KOPT-K1 (cell line): ENCODE measurements around the gene DNASE1L1.

Experiments used
- H3K27ac ChIP-seq: fragments of 200-600 bp; sonication (generic); 2 replicates; pipeline ENCODE4 v1.5.1; 2016; ENCODE audit warnings: antibody characterized with exemption, mild to moderate bottlenecking, low read depth, low read length; ENCODE audit not compliant: poor library complexity, severe bottlenecking
- H3K36me3 ChIP-seq: fragments of 200-600 bp; sonication (generic); 2 replicates; pipeline ENCODE4 v1.5.1; 2017; ENCODE audit warnings: antibody characterized with exemption, mild to moderate bottlenecking, low read length, moderate library complexity; ENCODE audit not compliant: insufficient read depth
- H3K9me3 ChIP-seq: fragments of 200-600 bp; sonication (generic); 2 replicates; pipeline ENCODE4 v1.5.1; 2017; ENCODE audit warnings: antibody characterized with exemption, low read length, mild to moderate bottlenecking; ENCODE audit not compliant: insufficient read depth, poor library complexity, severe bottlenecking

Gene DNASE1L1

DNA sequence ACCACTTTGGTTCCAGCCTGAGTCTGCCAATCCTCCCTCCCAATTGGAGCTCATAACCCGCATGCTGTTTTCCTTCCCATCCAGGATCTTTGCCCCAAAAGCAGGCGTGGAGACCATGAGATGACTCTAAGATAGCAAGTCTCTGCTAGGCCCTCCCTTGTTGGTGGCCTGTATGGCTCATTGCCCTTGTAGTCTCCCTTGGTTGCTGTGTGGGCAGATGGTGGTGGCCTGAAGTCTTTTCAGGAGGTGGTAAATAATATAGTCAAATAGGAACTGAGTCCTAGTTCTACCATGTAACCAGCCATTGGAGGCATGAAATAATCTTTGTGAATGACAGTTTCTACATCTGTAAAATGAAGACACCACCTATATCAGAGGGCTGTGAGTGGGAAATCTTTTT lies 20.7 kb upstream of the DNASE1L1 start:
- peak overlapping the region; percentile 58 for H3K27ac ChIP-seq
- H3K36me3 ChIP-seq, result peaks cover 27% of the 10 kb centered on the region; the same call in 1 of the 2 replicates
- no peaks in the 10 kb centered on the region for H3K9me3 ChIP-seq

DNA sequence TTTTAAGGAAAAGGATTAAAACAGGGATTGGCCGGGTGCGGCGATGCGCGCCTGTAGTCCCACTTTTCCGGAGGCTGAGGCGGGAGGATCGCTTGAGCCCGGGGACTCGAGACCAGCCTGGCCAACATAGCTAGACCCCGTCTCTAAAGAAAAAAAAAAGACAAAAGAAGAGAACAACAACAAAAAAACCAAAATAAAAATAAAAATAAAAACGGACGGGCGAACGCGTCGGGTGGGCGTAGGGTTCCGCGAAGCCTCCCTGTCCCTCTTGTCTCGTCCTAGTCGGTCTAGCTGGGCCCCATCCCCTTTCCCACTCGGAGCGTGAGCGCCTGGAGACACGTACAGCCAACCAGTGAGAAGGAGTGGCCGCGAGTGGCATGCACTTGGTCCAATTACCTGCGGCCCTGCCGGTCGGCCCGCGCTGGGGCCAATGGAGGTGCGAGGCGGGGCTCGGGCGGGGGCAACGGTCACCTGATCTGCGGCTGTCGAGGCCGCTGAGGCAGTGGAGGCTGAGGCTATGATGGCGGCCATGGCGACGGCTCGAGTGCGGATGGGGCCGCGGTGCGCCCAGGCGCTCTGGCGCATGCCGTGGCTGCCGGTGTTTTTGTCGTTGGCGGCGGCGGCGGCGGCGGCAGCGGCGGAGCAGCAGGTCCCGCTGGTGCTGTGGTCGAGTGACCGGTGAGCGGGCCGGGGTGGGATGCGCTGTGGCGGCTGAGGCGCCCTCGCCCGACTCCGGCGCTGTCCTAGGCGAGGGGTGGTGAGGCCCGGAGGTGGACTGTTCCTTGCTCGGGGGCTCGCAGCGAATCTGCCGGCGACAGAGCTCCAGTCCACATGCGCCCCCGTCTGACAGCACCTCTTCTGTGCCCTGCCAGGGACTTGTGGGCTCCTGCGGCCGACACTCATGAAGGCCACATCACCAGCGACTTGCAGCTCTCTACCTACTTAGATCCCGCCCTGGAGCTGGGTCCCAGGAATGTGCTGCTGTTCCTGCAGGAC lies 19.4 kb upstream of the DNASE1L1 start, which contains the start of gene ATP6AP1:
TSS of gene ATP6AP1 (plus strand) at position 502 of the 996 bp plus-strand sequence. CDS start at position 518, 16 bp downstream.
- H3K9me3 ChIP-seq, result no peaks in the 10 kb centered on the region
- H3K36me3 ChIP-seq, result peaks cover 17% of the 10 kb centered on the region; the same call in 1 of the 2 replicates
- H3K27ac ChIP-seq, result peak within 1 kb of the TSS; percentile 58

DNA sequence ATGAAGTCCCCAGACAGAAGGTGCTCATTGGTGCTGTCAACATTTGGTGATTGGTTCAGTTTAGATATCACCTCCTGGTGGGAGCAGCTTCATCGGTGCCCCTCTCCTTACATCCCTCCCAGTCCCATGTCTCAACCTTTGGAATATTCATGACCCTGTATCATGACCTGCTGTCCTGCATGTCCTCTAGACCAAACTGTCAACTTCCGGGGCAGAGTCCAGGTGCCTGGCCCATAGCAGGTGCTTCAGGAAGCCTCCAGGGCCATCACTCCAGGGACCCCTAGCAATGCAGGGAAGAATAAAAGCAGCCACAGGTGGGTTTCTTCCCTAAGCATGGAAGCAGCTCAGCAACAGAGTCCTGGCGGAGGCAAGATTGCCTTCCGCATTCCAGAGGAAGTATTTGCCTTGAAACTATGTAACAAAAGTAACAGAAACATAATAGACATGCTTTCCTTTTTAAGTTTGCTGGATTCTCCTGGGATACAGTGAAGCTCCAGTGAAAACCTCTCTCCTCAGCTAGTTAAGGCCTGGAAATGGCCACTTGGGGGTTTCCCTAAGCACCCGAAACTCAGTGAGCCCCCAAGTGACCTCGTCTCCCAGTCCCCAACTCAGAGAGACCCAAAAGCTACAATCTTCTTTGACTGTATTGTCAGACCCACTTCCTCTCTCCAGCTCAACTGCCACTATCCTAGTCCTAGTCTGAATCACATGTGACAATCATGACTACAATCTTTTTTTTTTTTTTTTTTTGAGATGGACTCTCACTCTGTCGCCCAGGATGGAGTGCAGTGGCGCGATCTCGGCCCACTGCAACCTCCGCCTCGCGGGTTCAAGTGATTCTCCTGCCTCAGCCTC lies 18.1 kb upstream of the DNASE1L1 start:
- H3K27ac ChIP-seq, result no peak overlapping the region
- H3K9me3 ChIP-seq, result no peaks in the 10 kb centered on the region
- peaks cover 9% of the 10 kb centered on the region; the same call in 1 of the 2 replicates for H3K36me3 ChIP-seq

DNA sequence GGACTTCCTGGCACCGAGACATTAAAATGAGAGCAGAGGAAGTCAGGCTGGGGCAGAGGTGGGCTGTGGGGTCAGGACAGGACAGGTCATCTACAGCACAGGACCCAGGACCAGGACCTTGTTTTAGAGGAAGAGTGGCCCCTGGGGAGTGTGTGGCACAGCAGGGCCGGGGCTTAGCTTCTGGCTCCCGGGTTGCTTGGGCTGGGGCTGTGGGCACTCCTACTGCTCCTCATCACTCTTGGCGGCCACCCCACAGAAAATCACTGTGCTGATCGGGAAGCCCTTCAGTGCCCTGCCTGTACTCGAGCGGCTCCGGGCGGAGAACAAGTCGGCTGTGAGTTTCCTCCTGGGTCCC lies 11.3 kb upstream of the DNASE1L1 start:
- H3K27ac ChIP-seq, result no peak overlapping the region
- H3K9me3 ChIP-seq, result no peaks in the 10 kb centered on the region
- H3K36me3 ChIP-seq, result peaks cover 11% of the 10 kb centered on the region; the same call in 1 of the 2 replicates

DNA sequence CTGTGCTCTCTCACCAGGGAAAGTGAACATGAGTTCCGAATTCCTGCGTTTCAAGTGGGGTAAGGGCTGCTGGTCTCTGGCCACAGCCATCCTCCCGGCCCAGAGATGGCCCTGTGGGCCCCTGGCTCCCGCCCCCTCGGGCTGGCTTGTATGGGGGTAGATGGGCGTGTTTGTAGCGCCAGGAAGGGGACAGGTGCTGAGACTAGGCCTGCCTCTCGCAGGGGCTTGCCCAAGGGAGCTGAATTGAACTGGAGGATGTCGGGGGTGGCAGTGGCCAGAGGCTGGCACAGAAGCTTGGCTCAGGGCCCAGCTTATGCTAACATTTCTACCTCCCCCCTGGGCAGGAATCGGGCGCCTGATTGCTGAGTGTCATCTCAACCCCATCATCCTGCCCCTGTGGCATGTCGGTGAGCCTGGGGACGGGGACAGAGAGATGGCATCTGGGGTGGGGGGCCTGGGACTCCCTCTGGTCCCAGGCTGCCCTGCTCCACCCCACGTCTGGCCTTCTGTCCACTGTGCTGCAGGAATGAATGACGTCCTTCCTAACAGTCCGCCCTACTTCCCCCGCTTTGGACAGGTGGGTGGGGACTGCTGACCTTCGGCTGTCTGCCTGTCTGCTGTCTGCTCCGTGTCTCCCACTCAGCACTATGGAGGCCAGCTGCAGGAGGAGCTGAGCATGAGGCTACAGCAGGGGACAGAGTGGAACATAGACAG lies 10.8 kb upstream of the DNASE1L1 start:
- Histone ChIP-seq H3K36me3 (peaks cover 11% of the 10 kb centered on the region; the same call in 1 of the 2 replicates), H3K27ac (no peak overlapping the region), H3K9me3 (no peaks in the 10 kb centered on the region)

DNA sequence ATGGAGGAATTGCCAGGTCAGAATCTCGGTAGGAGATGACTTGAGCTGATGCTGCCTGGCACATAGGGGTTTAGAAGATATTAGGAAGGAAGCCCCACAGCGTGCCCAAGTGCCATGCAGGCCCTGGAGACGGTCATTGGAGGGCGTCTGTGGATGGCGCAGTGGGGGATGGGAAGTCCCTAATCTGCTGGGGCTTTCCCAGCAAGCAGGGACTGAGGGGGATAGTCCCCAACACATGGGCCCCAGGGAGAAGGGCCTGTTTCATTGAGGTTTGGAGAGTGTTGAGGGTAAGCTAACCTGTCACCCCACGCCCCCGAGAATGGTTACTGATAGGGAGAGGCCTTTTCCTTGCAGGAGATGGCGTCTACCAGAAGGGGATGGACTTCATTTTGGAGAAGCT lies 10.1 kb upstream of the DNASE1L1 start:
- Histone ChIP-seq H3K36me3 (peaks cover 11% of the 10 kb centered on the region; the same call in 1 of the 2 replicates), H3K9me3 (no peaks in the 10 kb centered on the region), H3K27ac (no peak overlapping the region)

DNA sequence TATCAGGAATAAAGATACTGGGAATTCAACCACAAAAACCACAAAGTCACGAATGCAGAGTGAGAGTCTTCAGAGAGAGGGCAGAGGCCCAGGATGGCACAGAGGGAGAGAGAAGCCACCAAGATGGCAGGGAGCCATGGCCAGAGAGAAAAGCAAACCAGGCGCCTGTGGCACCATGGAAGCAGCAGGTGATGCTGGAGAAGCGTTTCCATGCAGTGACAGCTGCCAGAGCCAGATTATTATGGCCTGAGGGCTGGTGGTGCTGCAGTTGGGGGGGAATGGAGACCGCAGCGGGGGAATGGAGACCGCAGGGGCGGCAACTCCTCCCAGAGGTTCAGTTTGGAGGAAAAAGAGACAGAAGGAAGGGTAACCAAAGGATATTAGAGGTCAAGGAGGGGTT lies 8.1 kb upstream of the DNASE1L1 start:
- Histone ChIP-seq H3K36me3 (peaks cover 18% of the 10 kb centered on the region; the same call in 1 of the 2 replicates), H3K27ac (no peak overlapping the region), H3K9me3 (no peaks in the 10 kb centered on the region)

DNA sequence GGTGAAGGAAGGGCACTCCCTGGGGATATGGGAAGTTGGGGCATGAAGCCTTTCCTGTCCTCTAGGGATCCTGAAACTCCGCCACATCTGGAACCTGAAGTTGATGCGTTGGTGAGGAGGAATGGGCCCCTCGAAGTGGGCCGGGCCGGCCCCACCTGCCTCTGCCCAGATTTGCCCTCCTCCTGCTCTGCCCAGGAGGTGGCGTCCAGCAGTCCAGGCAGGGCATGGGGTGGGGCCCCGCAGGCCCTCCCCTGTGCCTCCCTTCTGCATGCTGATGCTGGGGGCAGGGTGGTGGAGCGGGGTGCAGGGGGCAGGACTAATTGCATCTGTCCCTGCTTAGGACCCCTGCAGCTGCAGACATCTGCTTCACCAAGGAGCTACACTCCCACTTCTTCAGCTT lies 4.1 kb upstream of the DNASE1L1 start:
- H3K9me3 ChIP-seq, result no peaks in the 10 kb centered on the region
- peaks cover 7% of the 10 kb centered on the region; the same call in 1 of the 2 replicates for H3K36me3 ChIP-seq
- H3K27ac ChIP-seq, result peak overlapping the region; percentile 86

DNA sequence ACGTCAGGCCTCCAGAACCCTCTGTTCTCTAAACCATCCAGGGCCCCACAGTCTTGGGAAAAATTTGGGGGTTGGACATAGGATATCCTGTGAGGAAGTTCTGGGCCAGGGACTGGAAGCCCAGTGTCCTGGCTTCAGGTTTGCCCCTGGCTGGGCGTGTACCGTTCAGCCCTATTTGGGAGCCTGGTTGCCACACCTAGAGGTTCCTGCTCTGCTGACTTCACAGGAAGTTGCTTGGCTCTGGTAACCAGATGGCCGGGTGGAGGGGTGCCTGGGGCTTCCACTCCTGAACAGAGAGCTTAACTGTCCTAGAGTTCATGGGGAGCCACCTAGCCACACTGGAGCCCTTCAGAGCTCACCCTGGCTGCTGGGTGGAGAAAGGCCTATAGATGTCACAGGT lies 3.4 kb upstream of the DNASE1L1 start:
- peaks cover 7% of the 10 kb centered on the region; the same call in 1 of the 2 replicates for H3K36me3 ChIP-seq
- H3K9me3 ChIP-seq, result no peaks in the 10 kb centered on the region
- H3K27ac ChIP-seq, result peak overlapping the region; percentile 86

DNA sequence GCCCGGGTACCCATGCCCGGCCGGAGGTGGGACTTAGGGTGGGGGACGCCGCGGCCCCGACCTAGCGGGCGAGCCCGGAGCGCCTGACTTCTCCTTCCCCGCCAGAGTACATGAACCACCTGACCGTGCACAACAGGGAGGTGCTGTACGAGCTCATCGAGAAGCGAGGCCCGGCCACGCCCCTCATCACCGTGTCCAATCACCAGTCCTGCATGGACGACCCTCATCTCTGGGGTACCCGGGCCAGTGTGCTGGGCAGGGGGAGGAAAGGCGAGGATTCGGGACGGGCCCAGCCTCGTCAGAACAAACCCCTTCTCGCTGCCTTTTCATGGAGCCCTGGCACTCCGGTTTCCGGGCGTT lies 2.9 kb upstream of the DNASE1L1 start:
- H3K27ac ChIP-seq, result peak overlapping the region; percentile 86
- peaks cover 7% of the 10 kb centered on the region; the same call in 1 of the 2 replicates for H3K36me3 ChIP-seq

DNA sequence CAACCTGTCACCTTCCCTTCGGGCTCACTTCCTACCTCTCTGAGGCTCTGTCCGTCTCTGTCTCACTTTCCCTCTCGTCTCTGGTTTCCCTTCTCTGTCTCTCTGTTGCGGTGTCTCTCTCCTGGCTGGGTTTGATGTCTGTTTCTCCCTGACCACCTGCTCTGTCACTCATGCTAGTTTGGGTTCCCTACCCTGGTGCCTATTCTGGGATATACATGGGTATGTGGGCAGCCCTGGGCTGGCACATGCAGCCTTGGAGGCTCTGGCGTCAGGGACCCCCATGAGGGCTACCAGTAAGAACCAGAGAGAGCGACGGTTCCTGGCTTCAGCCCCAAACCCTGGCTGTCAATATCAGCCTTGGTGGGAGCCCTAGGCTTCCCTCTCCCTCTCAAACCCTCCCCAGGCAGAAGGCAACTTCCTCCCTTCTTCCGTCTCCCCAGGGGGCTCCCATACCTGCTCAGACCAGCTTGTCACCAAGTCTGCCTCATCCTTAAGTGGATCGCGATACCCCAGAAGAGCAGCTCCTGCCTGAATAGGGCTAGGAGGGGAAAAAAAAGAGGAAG lies 314 bp downstream of the DNASE1L1 start:
- Histone ChIP-seq H3K36me3 (peaks cover 4% of the 10 kb centered on the region; the same call in 1 of the 2 replicates), H3K9me3 (no peaks in the 10 kb centered on the region), H3K27ac (no peak overlapping the region)

More for the DNA sequence above, 2.9 kb upstream of the DNASE1L1 start:
- no peaks in the 10 kb centered on the region for H3K9me3 ChIP-seq

DNA sequence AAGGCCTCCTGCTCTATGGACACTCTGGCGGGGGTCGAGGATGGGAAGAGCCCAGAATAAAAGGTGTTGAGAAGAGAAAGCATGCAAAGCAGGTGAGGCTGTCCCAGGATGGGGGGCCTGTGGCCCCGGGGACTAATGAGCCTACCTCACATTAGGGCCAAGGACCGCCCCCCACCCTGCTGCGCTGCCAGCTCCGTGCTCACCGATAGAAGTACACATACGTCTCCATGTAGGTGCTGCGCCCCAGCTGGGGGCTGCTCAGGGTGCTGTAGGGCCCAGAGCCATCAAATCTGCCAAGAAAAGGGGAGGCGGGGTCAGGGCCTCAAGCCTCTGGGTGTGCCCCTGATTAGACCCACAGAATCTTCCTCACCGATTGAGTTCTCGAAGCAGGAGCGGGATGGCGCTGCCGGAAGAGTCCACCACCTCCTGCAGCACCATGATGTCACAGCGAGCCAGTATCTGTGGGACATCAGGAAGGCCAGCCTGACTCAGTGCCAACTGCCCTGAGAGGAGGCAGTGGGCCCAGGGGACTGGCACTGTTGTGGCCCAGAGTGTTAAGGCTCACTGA lies 4.3 kb downstream of the DNASE1L1 start:
- Histone ChIP-seq H3K36me3 (peaks cover 18% of the 10 kb centered on the region), H3K27ac (no peak overlapping the region), H3K9me3 (no peaks in the 10 kb centered on the region)

DNA sequence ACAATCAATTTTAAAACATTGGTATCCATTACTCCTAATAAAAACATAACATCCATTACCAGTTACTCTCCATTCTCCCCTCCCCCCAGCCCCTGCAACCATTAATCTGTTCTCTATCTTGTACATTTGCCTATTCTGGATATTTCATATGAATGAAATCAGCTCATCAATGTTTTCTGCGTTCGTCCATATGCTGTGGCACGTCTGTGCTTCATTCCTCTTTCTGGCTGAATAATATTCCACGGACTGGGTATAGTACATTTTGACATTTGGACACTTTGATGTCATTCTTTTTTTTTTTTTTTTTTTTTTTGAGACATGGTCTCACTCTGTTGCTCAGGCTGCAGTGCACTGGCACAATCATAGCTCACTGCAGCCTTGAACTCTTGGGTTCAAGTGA lies 5.2 kb downstream of the DNASE1L1 start:
- peaks cover 26% of the 10 kb centered on the region for H3K36me3 ChIP-seq
- H3K9me3 ChIP-seq, result no peaks in the 10 kb centered on the region
- H3K27ac ChIP-seq, result no peak overlapping the region

DNA sequence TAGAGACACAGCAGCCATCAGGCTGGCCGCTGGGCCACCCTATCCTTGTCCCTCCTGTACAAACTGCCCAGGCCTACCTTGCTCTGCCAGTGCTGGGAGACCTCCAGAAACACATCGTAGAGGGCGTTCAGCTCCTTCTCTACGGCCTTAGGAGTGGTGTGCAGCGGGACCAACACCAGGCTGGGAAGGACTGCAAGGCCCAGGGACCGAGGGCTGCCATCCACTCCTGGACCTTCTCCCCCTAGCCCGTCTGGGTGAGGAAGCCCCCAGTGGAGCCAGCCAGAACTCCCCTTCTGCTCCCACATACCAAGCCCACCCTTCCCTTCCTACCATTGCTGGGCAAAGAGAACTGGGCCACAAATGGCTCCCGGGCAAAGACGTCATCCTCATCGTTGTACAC lies 5.9 kb downstream of the DNASE1L1 start:
- Histone ChIP-seq H3K9me3 (no peaks in the 10 kb centered on the region), H3K36me3 (peaks cover 28% of the 10 kb centered on the region), H3K27ac (no peak overlapping the region)
